CD4-positive, CD25-positive, alpha-beta regulatory T cell (primary cell): ENCODE data around the gene DDX19B. TPM values are rescaled to one million over a fixed set of nuclear protein-coding genes. Genes with fewer than 3 reads are reported as not detected.

Experiments used
- ATAC-seq, 2 donors: fragments of 150-1000 bp; cut with Tn5 transposase; one replicate each; pipeline ENCODE4 v1.10.0; 2021; ENCODE audit warnings: low read depth in 2 of 2, moderate number of reproducible peaks in 2 of 2, moderate library complexity in 1 of 2
- DNase-seq, 3 donors: peaks; one replicate each; pipeline versions ENCODE4 v3.0.0 to v3.0.0-alpha.2; 2012 to 2022; ENCODE audit warnings: mixed read lengths in 1 of 3
- H3K27ac ChIP-seq: one replicate; pipeline ENCODE4 v1.7.0; 2013; ENCODE audit warnings: mild to moderate bottlenecking, low read length; ENCODE audit not compliant: insufficient read depth, poor library complexity, severe bottlenecking
- H3K27me3 ChIP-seq: one replicate; pipeline ENCODE4 v1.7.0; 2013; ENCODE audit warnings: low read length; ENCODE audit not compliant: control insufficient read depth, insufficient read depth
- H3K36me3 ChIP-seq: one replicate; pipeline ENCODE4 v1.7.0; 2013; ENCODE audit warnings: mild to moderate bottlenecking, low read length, moderate library complexity; ENCODE audit not compliant: control insufficient read depth, insufficient read depth
- H3K4me1 ChIP-seq: 2 replicates; pipeline ENCODE4 v1.7.0; 2013; ENCODE audit warnings: mild to moderate bottlenecking, low read length; ENCODE audit not compliant: insufficient read depth, control insufficient read depth, poor library complexity, severe bottlenecking
- H3K4me3 ChIP-seq: one replicate; pipeline ENCODE4 v1.7.0; 2013; ENCODE audit warnings: low read depth, mild to moderate bottlenecking, low read length, moderate library complexity
- H3K9me3 ChIP-seq, 2 experiments: 1 replicate in 1 of 2; 2 replicates in 1 of 2; pipeline ENCODE4 v1.7.0; 2013; ENCODE audit warnings: low read length in 2 of 2, mild to moderate bottlenecking in 1 of 2, moderate library complexity in 1 of 2; ENCODE audit not compliant: control insufficient read depth in 2 of 2
- H3K27ac Mint-ChIP-seq, 3 donors: one replicate each; pipeline ENCODE4 v1.8.0; 2020 to 2022; ENCODE audit warnings: mild to moderate bottlenecking in 3 of 3, mixed read lengths in 3 of 3, moderate library complexity in 2 of 3
- H3K27me3 Mint-ChIP-seq: one replicate; pipeline ENCODE4 v1.8.0; 2022; ENCODE audit warnings: mild to moderate bottlenecking, mixed read lengths
- H3K36me3 Mint-ChIP-seq: one replicate; pipeline ENCODE4 v1.8.0; 2020; ENCODE audit warnings: mixed read lengths
- H3K4me1 Mint-ChIP-seq, 4 donors: one replicate each; pipeline ENCODE4 v1.8.0; 2020 to 2022; ENCODE audit warnings: mixed read lengths in 4 of 4, mild to moderate bottlenecking in 1 of 4
- H3K4me3 Mint-ChIP-seq, 4 donors: one replicate each; pipeline ENCODE4 v1.8.0; 2020 to 2022; ENCODE audit warnings: mild to moderate bottlenecking in 4 of 4, mixed read lengths in 4 of 4, moderate library complexity in 3 of 4
- H3K9me3 Mint-ChIP-seq, 7 donors: one replicate each; pipeline ENCODE4 v1.8.0; 2020 to 2022; ENCODE audit warnings: mixed read lengths in 7 of 7, mild to moderate bottlenecking in 3 of 7, moderate library complexity in 2 of 7
- polyA plus RNA-seq, 4 donors: library from polyadenylated mRNA; unstranded; fragments of 300-500 nt; fragmentation: Illumina TruSeq; gene quantifications; one replicate each; pipeline ENCODE4 v1.2.3, GENCODE V29; 2021
- total RNA-seq: library from RNA; stranded (reverse); gene quantifications from one replicate; pipeline ENCODE4 v1.2.3, GENCODE V29; 2022

DDX19B gene
- total and polyA plus RNA-seq, 5 donors from 2014 or later: 47.0 to 62.5 (median 54.0) TPM

DNA sequence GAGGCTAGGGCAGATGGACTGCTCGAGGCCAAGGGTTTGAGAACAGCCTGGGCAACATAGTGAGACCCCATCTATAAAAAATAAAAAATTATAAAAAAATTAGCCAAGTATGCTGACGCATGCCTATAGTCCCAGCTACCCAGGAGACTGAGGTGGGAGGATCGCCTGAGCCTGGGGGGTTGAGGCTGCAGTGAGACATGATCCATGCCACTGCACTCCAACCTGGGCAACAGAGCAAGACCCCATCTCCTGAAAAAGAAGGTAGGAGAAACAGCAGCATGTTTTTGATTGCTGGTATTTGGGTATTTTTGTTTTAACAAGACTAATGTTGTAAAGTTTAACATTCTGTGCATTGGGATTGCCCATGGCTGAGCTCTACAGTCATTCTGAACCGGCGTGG is 38.8 kb downstream of the DDX19B start:
- no peaks in the 10 kb centered on the region for H3K9me3 Mint-ChIP-seq
- no peaks in the 10 kb centered on the region for H3K27me3 Mint-ChIP-seq
- no peak for ATAC-seq
- no peak overlapping the region for H3K27ac ChIP-seq
- peaks cover 0 to 9% (median 3%) of the 10 kb centered on the region in 4 donors for H3K4me1 Mint-ChIP-seq
- peaks cover 11% of the 10 kb centered on the region for H3K36me3 Mint-ChIP-seq
- no peaks in the 10 kb centered on the region for H3K4me1 ChIP-seq
- no peak for DNase-seq
- no peak overlapping the region for H3K4me3 ChIP-seq
- peaks cover 22% of the 10 kb centered on the region for H3K36me3 ChIP-seq
- H3K27ac Mint-ChIP-seq: no peak overlapping the region
- no peaks in the 10 kb centered on the region for H3K9me3 ChIP-seq
- no peak overlapping the region for H3K4me3 Mint-ChIP-seq
- no peaks in the 10 kb centered on the region for H3K27me3 ChIP-seq

DNA sequence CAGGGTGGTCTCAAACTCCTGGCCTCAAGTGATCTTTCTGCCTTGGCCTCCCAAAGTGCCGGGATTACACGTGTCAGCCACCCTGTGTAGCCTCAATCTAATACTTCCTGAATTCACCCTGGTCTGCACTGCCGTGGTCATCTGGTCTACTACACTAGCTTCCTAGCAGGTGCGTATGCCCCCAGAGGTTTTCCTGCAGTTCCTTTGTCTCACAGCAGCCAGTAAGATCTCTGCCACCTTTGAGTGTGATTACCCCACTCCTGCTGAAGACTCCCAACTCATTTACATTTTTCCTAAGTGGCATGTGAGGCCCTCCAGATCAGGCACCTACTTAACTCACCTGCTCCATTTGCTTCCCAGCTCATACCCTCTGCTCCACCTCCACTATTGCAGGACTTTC is 42.6 kb downstream of the DDX19B start:
- ATAC-seq (no peak), DNase-seq (no peak)
- Mint-ChIP-seq H3K36me3 (no peaks in the 10 kb centered on the region), H3K27me3 (no peaks in the 10 kb centered on the region), H3K9me3 (no peaks in the 10 kb centered on the region), H3K4me1 (peaks cover 6 to 9% (median 8%) of the 10 kb centered on the region in 4 donors), H3K4me3 (peak overlapping the region in 1 of 4 donors; percentile 58), H3K27ac (no peak overlapping the region)
- Histone ChIP-seq H3K4me1 (no peaks in the 10 kb centered on the region), H3K27ac (no peak overlapping the region), H3K9me3 (no peaks in the 10 kb centered on the region), H3K36me3 (no peaks in the 10 kb centered on the region), H3K27me3 (no peaks in the 10 kb centered on the region), H3K4me3 (no peak overlapping the region)

- peak overlapping the region in 1 of 3 donors; percentile 55 for H3K27ac Mint-ChIP-seq
- H3K27ac ChIP-seq: no peak overlapping the region
- no peaks in the 10 kb centered on the region for H3K9me3 Mint-ChIP-seq
- H3K4me1 ChIP-seq: peaks cover 3% of the 10 kb centered on the region
- no peak overlapping the region for H3K4me3 ChIP-seq
- H3K4me1 Mint-ChIP-seq: peaks cover 7 to 13% (median 10%) of the 10 kb centered on the region in 4 donors
- no peaks in the 10 kb centered on the region for H3K36me3 ChIP-seq
- no peaks in the 10 kb centered on the region for H3K27me3 Mint-ChIP-seq
- DNase-seq (peak in 1 of 3 donors; percentile 7), ATAC-seq (no peak)
- no peaks in the 10 kb centered on the region for H3K36me3 Mint-ChIP-seq
- H3K9me3 ChIP-seq: no peaks in the 10 kb centered on the region
- no peaks in the 10 kb centered on the region for H3K27me3 ChIP-seq
- peak overlapping the region in 1 of 4 donors; percentile 58 for H3K4me3 Mint-ChIP-seq
These were observed 43.0 kb downstream of the DDX19B start for GRCh38 chr16:70342016-70342415.

- Mint-ChIP-seq H3K36me3 (peaks cover 4% of the 10 kb centered on the region), H3K9me3 (no peaks in the 10 kb centered on the region), H3K4me1 (peaks cover 9 to 32% (median 20%) of the 10 kb centered on the region in 4 donors), H3K27ac (peak overlapping the region; percentile 89 to 99 (median 99)), H3K27me3 (no peaks in the 10 kb centered on the region), H3K4me3 (peak overlapping the region; percentile 85 to 94 (median 92))
- H3K27ac ChIP-seq: peak overlapping the region; percentile 97
- no peaks in the 10 kb centered on the region for H3K9me3 ChIP-seq
- DNase-seq (no peak), ATAC-seq (no peak)
- H3K36me3 ChIP-seq: peaks cover 17% of the 10 kb centered on the region
- H3K4me3 ChIP-seq: peak overlapping the region; percentile 97
- H3K4me1 ChIP-seq: peaks cover 19% of the 10 kb centered on the region
- no peaks in the 10 kb centered on the region for H3K27me3 ChIP-seq
These were observed 46.9 kb downstream of the DDX19B start for GRCh38 chr16:70345840-70346239.

DNA sequence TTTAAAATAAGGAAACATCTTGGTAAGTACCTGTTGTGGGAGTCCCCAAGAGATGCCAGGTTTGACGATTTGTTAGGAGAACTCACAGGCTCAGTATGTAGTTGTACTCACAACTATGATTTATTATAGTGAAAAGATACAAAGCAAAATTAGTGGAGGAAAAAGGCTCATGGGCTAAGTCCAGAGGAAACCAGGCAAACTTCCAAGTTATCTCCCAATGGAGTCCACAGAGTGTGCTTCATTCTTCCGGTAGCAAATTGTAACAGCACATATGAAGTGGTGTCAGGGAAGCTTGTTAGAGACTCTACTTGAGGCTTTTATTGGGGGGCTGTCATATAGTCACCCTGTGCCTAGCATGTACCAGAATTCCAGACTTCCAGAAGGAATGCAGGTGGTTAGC is 50.0 kb downstream of the DDX19B start:
- peaks cover 9% of the 10 kb centered on the region for H3K36me3 Mint-ChIP-seq

DNA sequence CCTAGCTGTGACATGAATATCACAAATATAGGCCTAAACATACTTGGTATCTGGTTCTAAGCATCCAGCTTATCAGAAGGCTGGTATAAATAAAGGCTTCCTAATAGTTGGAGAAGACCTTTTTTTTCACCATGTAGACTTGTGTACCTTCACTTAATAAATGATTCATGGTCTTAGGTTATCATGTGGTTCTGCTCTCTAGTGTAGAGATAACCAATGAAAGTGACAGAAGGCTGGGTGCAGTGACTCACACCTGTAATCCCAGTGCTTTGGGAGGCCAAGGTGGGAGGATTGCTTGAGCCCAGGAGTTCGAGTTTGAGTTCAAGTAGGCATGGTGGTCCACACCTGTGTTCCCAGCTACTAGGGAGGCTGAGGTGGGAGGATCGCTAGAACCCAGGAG is 50.8 kb downstream of the DDX19B start:
- Mint-ChIP-seq H3K36me3 (peaks cover 9% of the 10 kb centered on the region), H3K27me3 (no peaks in the 10 kb centered on the region), H3K27ac (peak overlapping the region in 1 of 3 donors; percentile 58), H3K9me3 (no peaks in the 10 kb centered on the region), H3K4me3 (peak overlapping the region in 2 of 4 donors; percentile 2 to 7), H3K4me1 (peaks cover 9 to 35% (median 22%) of the 10 kb centered on the region in 4 donors)
- H3K4me3 ChIP-seq: no peak overlapping the region
- H3K9me3 ChIP-seq: no peaks in the 10 kb centered on the region
- peaks cover 29% of the 10 kb centered on the region for H3K36me3 ChIP-seq
- H3K4me1 ChIP-seq: peaks cover 19% of the 10 kb centered on the region
- DNase-seq (no peak), ATAC-seq (no peak)
- H3K27ac ChIP-seq: no peak overlapping the region
- H3K27me3 ChIP-seq: no peaks in the 10 kb centered on the region

More for the DNA sequence above, 50.0 kb downstream of the DDX19B start:
- Mint-ChIP-seq H3K27ac (peak overlapping the region in 2 of 3 donors; percentile 46 to 58), H3K4me3 (peak overlapping the region in 1 of 4 donors; percentile 18), H3K27me3 (no peaks in the 10 kb centered on the region), H3K4me1 (peaks cover 9 to 35% (median 22%) of the 10 kb centered on the region in 4 donors), H3K9me3 (no peaks in the 10 kb centered on the region)
- H3K27me3 ChIP-seq: no peaks in the 10 kb centered on the region
- H3K9me3 ChIP-seq: no peaks in the 10 kb centered on the region
- ATAC-seq (no peak), DNase-seq (no peak)
- peak overlapping the region; percentile 97 for H3K27ac ChIP-seq
- peaks cover 25% of the 10 kb centered on the region for H3K36me3 ChIP-seq
- H3K4me3 ChIP-seq: no peak overlapping the region
- peaks cover 19% of the 10 kb centered on the region for H3K4me1 ChIP-seq

GRCh38 chr16:70359552-70359951 is 60.6 kb downstream of the DDX19B start:
- ATAC-seq: no peak
- Mint-ChIP-seq H3K9me3 (no peaks in the 10 kb centered on the region), H3K36me3 (peaks cover 24% of the 10 kb centered on the region), H3K4me1 (peaks cover 0 to 2% (median 0%) of the 10 kb centered on the region in 4 donors), H3K27me3 (no peaks in the 10 kb centered on the region), H3K4me3 (no peak overlapping the region), H3K27ac (no peak overlapping the region)
- no peaks in the 10 kb centered on the region for H3K4me1 ChIP-seq
- H3K27ac ChIP-seq: no peak overlapping the region
- DNase-seq: no peak
- no peaks in the 10 kb centered on the region for H3K9me3 ChIP-seq
- H3K4me3 ChIP-seq: no peak overlapping the region
- no peaks in the 10 kb centered on the region for H3K27me3 ChIP-seq
- H3K36me3 ChIP-seq: peaks cover 84% of the 10 kb centered on the region

DNA sequence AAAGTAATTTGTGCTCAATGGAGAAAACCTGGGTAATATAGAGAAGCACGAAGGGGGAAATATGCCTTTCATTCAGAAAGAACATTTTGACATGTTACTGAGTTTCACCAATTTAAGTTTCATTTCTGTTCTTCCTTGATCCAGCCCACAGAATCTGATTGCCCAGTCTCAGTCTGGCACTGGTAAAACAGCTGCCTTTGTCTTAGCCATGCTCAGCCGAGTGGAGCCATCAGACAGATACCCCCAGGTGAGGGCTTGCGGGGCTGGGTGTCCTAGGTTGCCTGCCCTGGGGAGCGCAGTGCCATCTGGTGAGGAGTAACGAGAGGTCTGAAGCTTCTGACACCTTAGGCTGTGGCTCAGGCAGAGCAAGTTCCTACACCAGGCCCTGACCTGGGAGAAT is 65.4 kb downstream of the DDX19B start:
- DNase-seq (no peak), ATAC-seq (no peak)
- H3K4me3 ChIP-seq: no peak overlapping the region
- no peaks in the 10 kb centered on the region for H3K4me1 Mint-ChIP-seq
- no peaks in the 10 kb centered on the region for H3K9me3 Mint-ChIP-seq
- peaks cover 68% of the 10 kb centered on the region for H3K36me3 ChIP-seq
- H3K4me3 Mint-ChIP-seq: no peak overlapping the region
- H3K27ac ChIP-seq: no peak overlapping the region
- peak overlapping the region in 1 of 3 donors; percentile 43 for H3K27ac Mint-ChIP-seq
- no peaks in the 10 kb centered on the region for H3K27me3 Mint-ChIP-seq
- peaks cover under 1% of the 10 kb centered on the region for H3K4me1 ChIP-seq
- peaks cover 25% of the 10 kb centered on the region for H3K36me3 Mint-ChIP-seq
- H3K27me3 ChIP-seq: no peaks in the 10 kb centered on the region
- H3K9me3 ChIP-seq: no peaks in the 10 kb centered on the region
